ES-I3 (cell line): ENCODE measurements around the gene OR2S2.

Source experiments
- H3K36me3 ChIP-seq: 2 replicates; pipeline ENCODE4 v1.6.1; 2013; ENCODE audit warnings: mild to moderate bottlenecking, low read length, control low read depth, moderate library complexity; ENCODE audit not compliant: insufficient read depth
- H3K4me1 ChIP-seq: 2 replicates; pipeline ENCODE4 v1.6.1; 2013; ENCODE audit warnings: mild to moderate bottlenecking, control low read depth, low read length; ENCODE audit not compliant: insufficient read depth
- H3K9ac ChIP-seq: 2 replicates; pipeline ENCODE4 v1.6.1; 2013; ENCODE audit warnings: low read depth, mild to moderate bottlenecking, low read length, moderate library complexity
- H3K9me3 ChIP-seq: 2 replicates; pipeline ENCODE4 v1.6.1; 2013; ENCODE audit warnings: mild to moderate bottlenecking, low read length, moderate library complexity; ENCODE audit not compliant: control insufficient read depth, insufficient read depth

OR2S2 gene

GRCh38 chr9:35933550-35934067 lies 24.3 kb downstream of the OR2S2 start:
- H3K9me3 ChIP-seq: no peaks in the 10 kb centered on the region
- H3K9ac ChIP-seq: no peak overlapping the region
- H3K36me3 ChIP-seq: no peaks in the 10 kb centered on the region
- no peaks in the 10 kb centered on the region for H3K4me1 ChIP-seq

GRCh38 chr9:35932735-35933134 lies 25.2 kb downstream of the OR2S2 start:
- H3K4me1 ChIP-seq: no peaks in the 10 kb centered on the region
- no peak overlapping the region for H3K9ac ChIP-seq
- H3K36me3 ChIP-seq: no peaks in the 10 kb centered on the region
- H3K9me3 ChIP-seq: no peaks in the 10 kb centered on the region

- H3K4me1 ChIP-seq: no peaks in the 10 kb centered on the region
- no peaks in the 10 kb centered on the region for H3K36me3 ChIP-seq
- no peaks in the 10 kb centered on the region for H3K9me3 ChIP-seq
- H3K9ac ChIP-seq: no peak overlapping the region
Observed at GRCh38 chr9:35930989-35931388, 27.0 kb downstream of the OR2S2 start.

GRCh38 chr9:35930521-35930920 lies 27.4 kb downstream of the OR2S2 start:
- Histone ChIP-seq H3K9ac (no peak overlapping the region), H3K9me3 (no peaks in the 10 kb centered on the region), H3K36me3 (no peaks in the 10 kb centered on the region), H3K4me1 (no peaks in the 10 kb centered on the region)

- Histone ChIP-seq H3K36me3 (no peaks in the 10 kb centered on the region), H3K9me3 (no peaks in the 10 kb centered on the region), H3K4me1 (peaks cover 7% of the 10 kb centered on the region), H3K9ac (no peak overlapping the region)
Observed at GRCh38 chr9:35929453-35929718, 28.6 kb downstream of the OR2S2 start.

GRCh38 chr9:35928591-35929452 lies 29.1 kb downstream of the OR2S2 start:
- Histone ChIP-seq H3K36me3 (no peaks in the 10 kb centered on the region), H3K9me3 (no peaks in the 10 kb centered on the region), H3K9ac (no peak overlapping the region), H3K4me1 (peaks cover 13% of the 10 kb centered on the region)

- no peaks in the 10 kb centered on the region for H3K9me3 ChIP-seq
- peaks cover 17% of the 10 kb centered on the region for H3K4me1 ChIP-seq
- H3K36me3 ChIP-seq: no peaks in the 10 kb centered on the region
- no peak overlapping the region; the same call in 1 of the 2 replicates for H3K9ac ChIP-seq
Observed at GRCh38 chr9:35923927-35924763, 33.8 kb downstream of the OR2S2 start.

- H3K9ac ChIP-seq: no peak overlapping the region
- no peaks in the 10 kb centered on the region for H3K9me3 ChIP-seq
- peaks cover 17% of the 10 kb centered on the region for H3K4me1 ChIP-seq
- H3K36me3 ChIP-seq: no peaks in the 10 kb centered on the region
Observed at GRCh38 chr9:35923598-35923926, 34.4 kb downstream of the OR2S2 start.

GRCh38 chr9:35920051-35920620 lies 37.8 kb downstream of the OR2S2 start:
- Histone ChIP-seq H3K36me3 (no peaks in the 10 kb centered on the region), H3K4me1 (peaks cover 26% of the 10 kb centered on the region), H3K9ac (no peak overlapping the region), H3K9me3 (no peaks in the 10 kb centered on the region)

- Histone ChIP-seq H3K9me3 (no peaks in the 10 kb centered on the region), H3K36me3 (no peaks in the 10 kb centered on the region), H3K9ac (no peak overlapping the region), H3K4me1 (peaks cover 19% of the 10 kb centered on the region)
Observed at GRCh38 chr9:35919212-35920008, 38.5 kb downstream of the OR2S2 start.

- H3K36me3 ChIP-seq: no peaks in the 10 kb centered on the region
- H3K9ac ChIP-seq: no peak overlapping the region
- H3K9me3 ChIP-seq: no peaks in the 10 kb centered on the region
- peaks cover 13% of the 10 kb centered on the region for H3K4me1 ChIP-seq
Observed at GRCh38 chr9:35918780-35919179, 39.2 kb downstream of the OR2S2 start.

GRCh38 chr9:35917261-35917660 lies 40.7 kb downstream of the OR2S2 start:
- H3K9me3 ChIP-seq: no peaks in the 10 kb centered on the region
- no peak overlapping the region for H3K9ac ChIP-seq
- H3K4me1 ChIP-seq: peaks cover 9% of the 10 kb centered on the region
- no peaks in the 10 kb centered on the region for H3K36me3 ChIP-seq

- H3K36me3 ChIP-seq: no peaks in the 10 kb centered on the region
- peaks cover 9% of the 10 kb centered on the region for H3K4me1 ChIP-seq
- H3K9me3 ChIP-seq: no peaks in the 10 kb centered on the region
- H3K9ac ChIP-seq: no peak overlapping the region
Observed at GRCh38 chr9:35915681-35916294, 42.2 kb downstream of the OR2S2 start.
